Esophagus squamous epithelium (tissue), 5 donors: ENCODE results near the gene ANO4. TPM values are rescaled to one million over a fixed set of nuclear protein-coding genes. Genes with fewer than 3 reads are reported as not detected.

Experiments
- DNase-seq: peaks from one replicate; lab custom pipeline; 2025; lab: John Stamatoyannopoulos, UW
- H3K27ac ChIP-seq, 4 donors: fragments of 200-600 bp; sonication (generic); one replicate each; pipeline ENCODE4 v1.5.1; 2016 to 2019; ENCODE audit warnings: mild to moderate bottlenecking in 1 of 4
- H3K27me3 ChIP-seq, 4 donors: fragments of 200-600 bp; sonication (generic); 1 replicate in 3 of 4; 2 replicates in 1 of 4; pipeline versions ENCODE4 v1.5.1 to v1.6.0; 2017 to 2021; ENCODE audit warnings: antibody characterized with exemption in 1 of 4
- H3K36me3 ChIP-seq, 3 donors: fragments of 200-600 bp; sonication (generic); one replicate each; pipeline ENCODE4 v1.5.1; 2016 to 2019
- H3K4me1 ChIP-seq, 3 donors: fragments of 200-600 bp; sonication (generic); one replicate each; pipeline ENCODE4 v1.5.1; 2017 to 2019
- H3K4me3 ChIP-seq, 4 donors: fragments of 200-600 bp; sonication (generic); 1 replicate in 3 of 4; 2 replicates in 1 of 4; pipeline ENCODE4 v1.5.1; 2016 to 2019; ENCODE audit warnings: mild to moderate bottlenecking in 2 of 4, moderate library complexity in 1 of 4
- H3K9me3 ChIP-seq, 3 donors: fragments of 200-600 bp; sonication (generic); one replicate each; pipeline ENCODE4 v1.5.1; 2016 to 2019
- POLR2A ChIP-seq, 4 donors: fragments of 450-650 bp; IDR thresholded peaks; one replicate each; pipeline ENCODE4 v1.6.1; 2017; ENCODE audit warnings: antibody characterized with exemption in 4 of 4, mild to moderate bottlenecking in 4 of 4, moderate library complexity in 3 of 4
- WGBS, 2 donors: methylation state at CpG; one replicate each; pipeline ENCODE4 v1.1.5; 2018; 5-methylcytosine and 5-hydroxymethylcytosine counted together
- intact Hi-C: fragments of 100-400 bp; cut with DNase I; formaldehyde crosslinking; loops from one replicate; pipeline ENCODE4 v1.15.0; 2022
- total RNA-seq, 4 donors: library from RNA; depleted of rRNA; stranded (reverse); fragments of >200 nt; gene quantifications; one replicate each; pipeline ENCODE4 v1.1.0, GENCODE V29; 2016
- TF ChIP-seq, protein P1 (sequence below), 6 experiments: fragments of 450-650 bp in 4 of 6; fragments of 200-600 bp in 2 of 6; sonication (generic) in 2 of 6; IDR thresholded peaks; one replicate each; pipeline ENCODE4 v1.5.1; 2016 to 2019; ENCODE audit warnings: antibody characterized with exemption in 6 of 6, mild to moderate bottlenecking in 4 of 6, moderate library complexity in 4 of 6
- donor health status: DM: yes; HTN: yes; CAD: no.

The ANO4 gene
- total RNA-seq, 4 donors from 2014 or later, result 0.09 TPM; not detected in 3

DNA sequence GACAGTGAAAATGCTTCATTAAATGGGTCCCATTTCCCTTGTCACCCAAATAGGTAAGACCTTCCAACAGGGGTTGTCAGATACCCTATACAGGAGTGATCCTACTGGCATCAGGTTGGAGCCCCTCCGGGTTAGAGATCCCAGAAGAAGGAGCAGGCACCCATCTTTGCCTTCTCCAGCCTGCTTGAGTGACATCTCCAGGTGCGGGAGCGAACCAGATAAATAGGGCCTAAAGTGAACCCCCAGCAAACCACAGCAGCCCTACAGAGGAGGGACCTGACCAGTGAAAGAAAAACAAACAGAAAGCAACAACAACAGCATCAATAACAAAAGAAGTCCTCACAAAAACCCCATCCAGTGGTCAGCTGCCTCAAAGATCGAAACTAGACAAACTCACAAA, 233.2 kb downstream of the ANO4 start:
- Histone ChIP-seq H3K4me1 (no peaks in the 10 kb centered on the region), H3K4me3 (no peak overlapping the region), H3K9me3 (peaks cover 0 to 5% (median 0%) of the 10 kb centered on the region in 3 donors), H3K27ac (no peak overlapping the region), H3K27me3 (no peaks in the 10 kb centered on the region), H3K36me3 (no peaks in the 10 kb centered on the region)
- TF ChIP-seq POLR2A (IDR thresholded peaks at IDR 0.05), result no peak
- TF ChIP-seq, protein P1, sequence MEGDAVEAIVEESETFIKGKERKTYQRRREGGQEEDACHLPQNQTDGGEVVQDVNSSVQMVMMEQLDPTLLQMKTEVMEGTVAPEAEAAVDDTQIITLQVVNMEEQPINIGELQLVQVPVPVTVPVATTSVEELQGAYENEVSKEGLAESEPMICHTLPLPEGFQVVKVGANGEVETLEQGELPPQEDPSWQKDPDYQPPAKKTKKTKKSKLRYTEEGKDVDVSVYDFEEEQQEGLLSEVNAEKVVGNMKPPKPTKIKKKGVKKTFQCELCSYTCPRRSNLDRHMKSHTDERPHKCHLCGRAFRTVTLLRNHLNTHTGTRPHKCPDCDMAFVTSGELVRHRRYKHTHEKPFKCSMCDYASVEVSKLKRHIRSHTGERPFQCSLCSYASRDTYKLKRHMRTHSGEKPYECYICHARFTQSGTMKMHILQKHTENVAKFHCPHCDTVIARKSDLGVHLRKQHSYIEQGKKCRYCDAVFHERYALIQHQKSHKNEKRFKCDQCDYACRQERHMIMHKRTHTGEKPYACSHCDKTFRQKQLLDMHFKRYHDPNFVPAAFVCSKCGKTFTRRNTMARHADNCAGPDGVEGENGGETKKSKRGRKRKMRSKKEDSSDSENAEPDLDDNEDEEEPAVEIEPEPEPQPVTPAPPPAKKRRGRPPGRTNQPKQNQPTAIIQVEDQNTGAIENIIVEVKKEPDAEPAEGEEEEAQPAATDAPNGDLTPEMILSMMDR (IDR thresholded peaks at IDR 0.05), result no peak
- DNase-seq, result no peak
- 89 to 97% methylated on average over 3 of the region's 4 CpGs for WGBS, 2 donors
- intact Hi-C loops, result no loop called here

DNA sequence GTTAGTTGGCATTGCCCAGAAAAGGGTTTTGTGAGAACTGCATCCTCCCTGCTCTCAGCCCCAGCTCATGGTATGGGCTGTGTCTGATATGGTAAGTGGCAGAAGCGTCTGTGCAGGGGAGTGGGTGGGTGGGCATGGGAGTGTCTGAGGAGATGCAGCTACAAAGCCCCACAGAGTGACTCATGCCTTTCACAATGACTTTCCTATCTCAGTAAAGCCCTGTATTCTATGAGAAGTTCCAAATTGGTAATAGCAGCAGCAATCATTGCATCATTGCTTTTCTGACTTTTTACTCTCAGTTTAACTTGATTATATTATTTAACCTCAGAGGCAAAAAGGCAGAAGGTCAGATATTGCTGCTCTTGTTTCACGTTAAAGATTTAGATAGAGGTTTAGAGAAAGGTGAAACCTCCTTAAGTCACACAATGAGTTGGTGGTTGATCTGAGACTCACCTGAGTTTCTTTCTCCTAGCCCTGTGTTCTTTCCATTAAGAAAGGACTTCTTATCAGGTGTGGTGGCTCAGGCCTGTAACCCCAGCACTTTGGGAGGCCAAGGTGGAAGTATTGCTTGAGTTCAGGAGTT, 243.8 kb downstream of the ANO4 start:
- 19 to 36% methylated on average over 1 to 2 of the region's 2 CpGs for WGBS, 2 donors
- Histone ChIP-seq H3K27me3 (no peaks in the 10 kb centered on the region), H3K4me3 (no peak overlapping the region), H3K4me1 (no peaks in the 10 kb centered on the region), H3K36me3 (no peaks in the 10 kb centered on the region), H3K27ac (no peak overlapping the region), H3K9me3 (no peaks in the 10 kb centered on the region)
- TF ChIP-seq, protein P1 (IDR thresholded peaks at IDR 0.05), result no peak
- TF ChIP-seq POLR2A (IDR thresholded peaks at IDR 0.05), result no peak
- intact Hi-C loops, result no loop called here
- no peak for DNase-seq

DNA sequence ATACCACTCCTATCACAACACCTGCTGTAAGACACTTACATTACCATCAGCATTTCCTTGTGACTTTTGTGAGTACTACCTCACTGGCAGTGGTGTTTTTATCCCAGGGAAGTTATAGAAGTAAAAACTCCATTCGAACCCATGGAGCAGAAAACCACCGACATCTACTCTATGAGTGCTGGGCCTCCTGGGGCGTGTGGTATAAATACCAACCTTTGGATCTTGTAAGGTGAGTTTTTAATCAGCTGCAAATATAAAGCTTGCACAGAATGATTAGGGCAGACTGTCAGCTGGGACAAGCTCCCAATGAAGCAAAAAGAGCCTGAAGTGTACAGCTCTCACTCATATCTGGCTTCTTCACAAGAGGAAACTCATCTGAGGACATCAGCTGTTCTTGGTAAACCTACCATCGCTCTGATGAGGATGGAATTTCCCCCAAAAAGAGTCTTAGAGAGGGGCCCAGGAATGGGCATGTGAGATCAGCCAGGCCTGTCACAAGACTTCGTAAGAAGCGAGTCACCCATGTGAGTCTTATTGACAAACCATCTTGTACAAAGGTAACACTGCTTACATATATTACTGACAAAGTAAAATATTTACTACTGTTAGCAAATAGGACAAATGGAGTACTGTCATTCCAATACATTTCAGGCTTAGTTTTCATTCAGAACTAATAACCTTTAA, 245.4 kb downstream of the ANO4 start:
- Histone ChIP-seq H3K4me1 (no peaks in the 10 kb centered on the region), H3K36me3 (no peaks in the 10 kb centered on the region), H3K4me3 (no peak overlapping the region), H3K27me3 (no peaks in the 10 kb centered on the region), H3K9me3 (no peaks in the 10 kb centered on the region), H3K27ac (no peak overlapping the region)
- intact Hi-C loops, result no loop called here
- no peak for DNase-seq
- no peak for TF ChIP-seq POLR2A (IDR thresholded peaks at IDR 0.05)
- TF ChIP-seq, protein P1 (IDR thresholded peaks at IDR 0.05), result no peak
- 86 to 88% methylated on average over 6 of the region's 6 CpGs for WGBS, 2 donors

DNA sequence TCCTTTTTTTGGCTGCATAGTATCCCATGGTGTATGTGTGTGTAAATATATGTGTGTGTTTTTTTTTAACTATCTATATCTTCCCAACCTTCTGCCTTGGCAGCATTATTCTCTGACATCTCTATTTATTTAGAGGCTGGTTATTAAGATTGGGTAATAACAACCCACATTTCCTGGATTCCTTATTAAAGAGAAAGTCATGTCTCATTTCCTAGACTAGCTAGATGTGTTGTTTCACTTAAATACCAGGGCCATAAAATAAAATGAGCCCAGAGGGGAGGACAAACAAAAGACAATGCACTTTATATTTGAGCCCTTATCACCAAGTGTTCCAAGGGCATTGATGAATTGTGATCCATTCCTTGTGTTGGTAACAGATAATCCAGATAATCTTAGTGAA, 246.4 kb downstream of the ANO4 start:
- no peaks in the 10 kb centered on the region for H3K27me3 ChIP-seq
- H3K9me3 ChIP-seq, result no peaks in the 10 kb centered on the region
- no peak overlapping the region for H3K4me3 ChIP-seq
- no peaks in the 10 kb centered on the region for H3K4me1 ChIP-seq
- H3K27ac ChIP-seq, result no peak overlapping the region
- no peaks in the 10 kb centered on the region for H3K36me3 ChIP-seq
- no peak for DNase-seq
- no peak for TF ChIP-seq POLR2A (IDR thresholded peaks at IDR 0.05)
- TF ChIP-seq, protein P1 (IDR thresholded peaks at IDR 0.05), result no peak
- intact Hi-C loops, result no loop called here

DNA sequence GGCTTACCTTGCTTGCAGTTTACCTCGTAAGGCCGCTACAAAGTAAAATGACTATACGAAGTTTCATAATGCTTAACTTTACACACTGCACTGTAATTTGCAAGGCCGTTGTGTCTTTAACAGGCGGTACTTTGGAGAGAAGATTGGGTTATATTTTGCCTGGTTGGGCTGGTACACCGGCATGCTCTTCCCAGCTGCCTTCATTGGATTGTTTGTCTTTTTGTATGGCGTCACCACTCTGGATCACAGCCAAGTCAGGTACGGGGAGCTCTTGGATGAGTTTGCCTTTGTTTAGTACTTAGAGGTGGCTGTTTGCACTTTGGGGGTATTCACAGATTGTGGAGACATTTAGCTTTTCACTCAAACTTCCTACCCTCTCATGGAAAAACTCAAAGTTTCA, 247.6 kb downstream of the ANO4 start:
- no peak for DNase-seq
- Histone ChIP-seq H3K4me1 (no peaks in the 10 kb centered on the region), H3K9me3 (no peaks in the 10 kb centered on the region), H3K27me3 (no peaks in the 10 kb centered on the region), H3K36me3 (no peaks in the 10 kb centered on the region), H3K4me3 (no peak overlapping the region), H3K27ac (no peak overlapping the region)
- WGBS, 2 donors, result 68 to 81% methylated on average over 8 of the region's 8 CpGs
- TF ChIP-seq, protein P1 (IDR thresholded peaks at IDR 0.05), result no peak
- no peak for TF ChIP-seq POLR2A (IDR thresholded peaks at IDR 0.05)
- intact Hi-C loops, result no loop called here
